Neural cell (in vitro differentiated cells): ENCODE measurements around the gene KIF12. TPM values are rescaled to one million over a fixed set of nuclear protein-coding genes. Genes with fewer than 3 reads are reported as not detected.

ENCODE experiments used
- H2AFZ ChIP-seq: fragments of 200-600, 300-800 bp; sonication (generic), shearing (Covaris generic); 2 replicates; pipeline ENCODE4 v1.6.0; 2014; ENCODE audit warnings: low read depth, mild to moderate bottlenecking, antibody characterized with exemption, low read length, moderate library complexity
- H3F3A ChIP-seq: fragments of 200-600 bp; shearing (Covaris generic); 2 replicates; pipeline ENCODE4 v1.6.1; 2016; ENCODE audit warnings: mild to moderate bottlenecking, moderate library complexity, mixed read lengths, antibody characterized with exemption, low read length; ENCODE audit not compliant: insufficient read depth, poor library complexity, severe bottlenecking
- H3K27ac ChIP-seq: fragments of 200-600, 300-800 bp; sonication (generic), shearing (Covaris generic); 2 replicates; pipeline ENCODE4 v1.5.1; 2014; ENCODE audit warnings: mild to moderate bottlenecking, low read length, moderate library complexity
- H3K27me3 ChIP-seq: fragments of 300-800, 200-600 bp; sonication (generic), shearing (Covaris generic); 2 replicates; pipeline ENCODE4 v1.6.0; 2014; ENCODE audit warnings: mild to moderate bottlenecking, low read depth, low read length, moderate library complexity; ENCODE audit not compliant: insufficient read depth
- H3K36me3 ChIP-seq: fragments of 300-800, 200-600 bp; sonication (generic), shearing (Covaris generic); 2 replicates; pipeline ENCODE4 v1.5.1; 2014; ENCODE audit warnings: mild to moderate bottlenecking, antibody characterized with exemption, low read length, moderate library complexity; ENCODE audit not compliant: insufficient read depth
- H3K4me2 ChIP-seq: fragments of 300-800, 200-600 bp; sonication (generic), shearing (Covaris generic); 2 replicates; pipeline ENCODE4 v1.6.0; 2014; ENCODE audit warnings: mild to moderate bottlenecking, low read length
- H3K4me3 ChIP-seq: fragments of 300-800, 200-600 bp; sonication (generic), shearing (Covaris generic); 2 replicates; pipeline ENCODE4 v1.5.1; 2014; ENCODE audit warnings: mild to moderate bottlenecking, low read length, moderate library complexity
- H3K79me2 ChIP-seq: fragments of 200-600 bp; shearing (Covaris generic); replicated peaks from 2 replicates; pipeline ENCODE4 v1.6.0; 2014; ENCODE audit warnings: mild to moderate bottlenecking, low read length, moderate library complexity; ENCODE audit not compliant: insufficient read depth
- H3K9ac ChIP-seq: fragments of 300-800, 200-600 bp; sonication (generic), shearing (Covaris generic); 2 replicates; pipeline ENCODE4 v1.6.1; 2016; ENCODE audit warnings: mild to moderate bottlenecking, low read length, mixed read lengths
- H3K9me2 ChIP-seq: fragments of 200-600 bp; shearing (Covaris generic); 2 replicates; pipeline ENCODE4 v1.6.1; 2016; ENCODE audit warnings: mild to moderate bottlenecking, low read length, mixed read lengths; ENCODE audit not compliant: insufficient read depth
- H3K9me3 ChIP-seq: fragments of 200-600, 300-800 bp; sonication (generic), shearing (Covaris generic); 2 replicates; pipeline ENCODE4 v1.6.1; 2016; ENCODE audit warnings: mild to moderate bottlenecking, mixed run types, low read length, moderate library complexity, mixed read lengths
- H4K20me1 ChIP-seq: fragments of 200-600 bp; shearing (Covaris generic); 2 replicates; pipeline ENCODE4 v1.6.1; 2016; ENCODE audit warnings: mild to moderate bottlenecking, mixed run types; ENCODE audit not compliant: insufficient read depth
- CTCF ChIP-seq: fragments of 450-650 bp; IDR thresholded peaks from 2 replicates; pipeline ENCODE4 v1.5.1; 2014; ENCODE audit warnings: antibody characterized with exemption, mild to moderate bottlenecking, moderate library complexity; ENCODE audit not compliant: poor library complexity, severe bottlenecking
- EP300 ChIP-seq: fragments of 450-650 bp; conservative IDR thresholded peaks from 2 replicates; pipeline ENCODE4 v1.6.1; 2014; ENCODE audit warnings: antibody characterized with exemption, mild to moderate bottlenecking, moderate library complexity; ENCODE audit not compliant: poor library complexity, severe bottlenecking
- EZH2 ChIP-seq: fragments of 200-600, 300-800 bp; shearing (Covaris generic), sonication (generic); IDR thresholded peaks from 2 replicates; pipeline ENCODE4 v1.6.1; 2014; ENCODE audit warnings: antibody characterized with exemption, low read length, borderline replicate concordance, mild to moderate bottlenecking; ENCODE audit not compliant: insufficient read depth, poor library complexity, severe bottlenecking
- MXI1 ChIP-seq: fragments of 450-650 bp; conservative IDR thresholded peaks from 2 replicates; pipeline ENCODE4 v1.6.1; 2014; ENCODE audit warnings: antibody characterized with exemption, mild to moderate bottlenecking; ENCODE audit not compliant: poor library complexity, severe bottlenecking
- POLR2AphosphoS5 ChIP-seq: IDR thresholded peaks from 2 replicates; pipeline ENCODE4 v1.6.1; 2012
- RAD21 ChIP-seq: fragments of 450-650 bp; conservative IDR thresholded peaks from 2 replicates; pipeline ENCODE4 v1.6.1; 2014; ENCODE audit warnings: antibody characterized with exemption, mild to moderate bottlenecking, moderate library complexity
- REST ChIP-seq: IDR thresholded peaks from 2 replicates; pipeline ENCODE4 v1.6.1; 2012; ENCODE audit warnings: borderline replicate concordance
- SMC3 ChIP-seq: fragments of 450-650 bp; conservative IDR thresholded peaks from 2 replicates; pipeline ENCODE4 v1.6.1; 2014; ENCODE audit warnings: antibody characterized with exemption, mild to moderate bottlenecking, moderate library complexity; ENCODE audit not compliant: poor library complexity
- TAF1 ChIP-seq: IDR thresholded peaks from 2 replicates; pipeline ENCODE4 v1.6.1; 2012; ENCODE audit warnings: low read depth
- polyA plus RNA-seq: library from polyadenylated mRNA; depleted of rRNA; stranded (reverse); fragments of >200 nt; gene quantifications from 2 replicates; pipeline ENCODE4 v1.2.3, GENCODE V29; 2014

KIF12 gene
- polyA plus RNA-seq, 1 donor from 2014 or later, result not detected

GRCh38 chr9:114071197-114071795 is 27.8 kb downstream of the KIF12 start:
- H3K4me3 ChIP-seq, result no peak overlapping the region

More at GRCh38 chr9:114071197-114071795, 27.8 kb downstream of the KIF12 start:
- Histone ChIP-seq H3K27ac (no peak overlapping the region), H2AFZ (no peak overlapping the region), H3K9ac (no peak overlapping the region), H3K9me2 (no peaks in the 10 kb centered on the region), H3K9me3 (no peaks in the 10 kb centered on the region), H3K79me2 (no peaks in the 10 kb centered on the region), H3K36me3 (no peaks in the 10 kb centered on the region), H3K4me2 (no peak overlapping the region), H3F3A (no peaks in the 10 kb centered on the region), H4K20me1 (no peaks in the 10 kb centered on the region), H3K27me3 (no peaks in the 10 kb centered on the region)
- TF ChIP-seq CTCF (no peak), TAF1 (no peak), EP300 (no peak), MXI1 (no peak), SMC3 (no peak), REST (no peak), RAD21 (no peak), EZH2 (no peak), POLR2AphosphoS5 (no peak)
